B cell (primary cell): Measurements from ENCODE around the gene CEPT1. TPM values are rescaled to one million over a fixed set of nuclear protein-coding genes. Genes with fewer than 3 reads are reported as not detected.

Experiments
- ATAC-seq: fragments of 200-7000 bp; cut with Tn5 transposase; one replicate; pipeline ENCODE4 v1.10.0; 2021; ENCODE audit warnings: low read depth, mild to moderate bottlenecking, moderate number of reproducible peaks, moderate library complexity
- CTCF ChIA-PET: fragments of 350-600 bp; sonication (Branson Sonifier 250); formaldehyde crosslinking; loops from one replicate; lab custom pipeline; 2021; ENCODE audit warnings: antibody characterized with exemption, inconsistent platforms; lab: Charles Lee
- POLR2A ChIA-PET: fragments of 350-600 bp; sonication (Branson Sonifier 250); formaldehyde crosslinking; loops from one replicate; lab custom pipeline; 2021; ENCODE audit warnings: antibody characterized with exemption; lab: Charles Lee
- DNase-seq: peaks from one replicate; pipeline ENCODE4 v3.0.0; 2013
- H2AFZ ChIP-seq: 2 replicates; pipeline ENCODE4 v1.6.1; 2012; ENCODE audit warnings: mild to moderate bottlenecking, low read depth, low read length; ENCODE audit not compliant: insufficient read depth, poor library complexity, severe bottlenecking
- H3K27ac ChIP-seq, 2 donors: 1 replicate in 1 of 2; 2 replicates in 1 of 2; pipeline ENCODE4 v1.5.1; 2012 to 2013; ENCODE audit warnings: low read length in 2 of 2, mild to moderate bottlenecking in 2 of 2, moderate library complexity in 1 of 2
- H3K27me3 ChIP-seq, 4 experiments: fragments of 200-600 bp in 1 of 4; sonication (generic) in 1 of 4; replicated peaks in 1 of 4; 1 replicate in 2 of 4; 2 replicates in 2 of 4; pipeline versions ENCODE4 v1.6.1 to v1.7.0; 2013 to 2016; ENCODE audit warnings: low read length in 3 of 4, mild to moderate bottlenecking in 2 of 4, mixed read lengths in 1 of 4, moderate library complexity in 1 of 4; ENCODE audit not compliant: insufficient read depth in 4 of 4, control insufficient read depth in 3 of 4; ENCODE audit errors: control extremely low read depth in 1 of 4
- H3K36me3 ChIP-seq, 2 experiments: replicated peaks in 1 of 2; 1 replicate in 1 of 2; 2 replicates in 1 of 2; pipeline versions ENCODE4 v1.6.1 to v1.7.1; 2013; ENCODE audit warnings: low read length in 1 of 2; ENCODE audit not compliant: insufficient read depth in 2 of 2, control insufficient read depth in 1 of 2; ENCODE audit errors: control extremely low read depth in 1 of 2, extremely low read depth in 1 of 2
- H3K4me1 ChIP-seq, 2 donors: fragments of 200-600 bp in 1 of 2; sonication (generic) in 1 of 2; 1 replicate in 1 of 2; 2 replicates in 1 of 2; pipeline versions ENCODE4 v1.5.1 to v1.6.1; 2013 to 2017; ENCODE audit warnings: low read length in 2 of 2; ENCODE audit not compliant: control insufficient read depth in 2 of 2, insufficient read depth in 2 of 2
- H3K4me2 ChIP-seq: replicated peaks from 2 replicates; pipeline ENCODE3; 2012; ENCODE audit warnings: mild to moderate bottlenecking, low read depth, low read length; ENCODE audit not compliant: poor library complexity, severe bottlenecking
- H3K4me3 ChIP-seq, 5 experiments: fragments of 200-600 bp in 1 of 5; sonication (generic) in 1 of 5; 1 replicate in 3 of 5; 2 replicates in 2 of 5; pipeline versions ENCODE4 v1.5.1 to v1.7.0; 2011 to 2016; ENCODE audit warnings: low read length in 4 of 5, mild to moderate bottlenecking in 4 of 5, low read depth in 2 of 5, control low read depth in 1 of 5, moderate library complexity in 1 of 5; ENCODE audit not compliant: insufficient read depth in 1 of 5; ENCODE audit errors: control extremely low read depth in 1 of 5, extremely low read depth in 1 of 5
- H3K79me2 ChIP-seq: fragments of 200-600 bp; sonication (generic); one replicate; pipeline ENCODE4 v1.6.0; 2016; ENCODE audit warnings: low read length; ENCODE audit not compliant: control insufficient read depth, insufficient read depth
- H3K9ac ChIP-seq: fragments of 200-600 bp; sonication (generic); 2 replicates; pipeline ENCODE4 v1.6.1; 2017; ENCODE audit warnings: mild to moderate bottlenecking, low read length, moderate library complexity
- H3K9me3 ChIP-seq, 3 donors: one replicate each; pipeline versions ENCODE4 v1.6.1 to v1.7.1; 2013; ENCODE audit warnings: low read length in 2 of 3; ENCODE audit not compliant: control insufficient read depth in 2 of 3, insufficient read depth in 1 of 3; ENCODE audit errors: control extremely low read depth in 1 of 3
- H4K20me1 ChIP-seq: 2 replicates; pipeline ENCODE4 v1.6.0; 2012; ENCODE audit warnings: mild to moderate bottlenecking, low read length; ENCODE audit not compliant: insufficient read depth, control insufficient read depth, poor library complexity, severe bottlenecking
- H3K27ac Mint-ChIP-seq: one replicate; pipeline ENCODE4 v1.8.0; 2021; ENCODE audit warnings: mixed read lengths
- H3K27me3 Mint-ChIP-seq: one replicate; pipeline ENCODE4 v1.8.0; 2021; ENCODE audit warnings: mixed read lengths
- H3K4me1 Mint-ChIP-seq: one replicate; pipeline ENCODE4 v1.8.0; 2021; ENCODE audit warnings: mixed read lengths
- H3K4me3 Mint-ChIP-seq: one replicate; pipeline ENCODE4 v1.8.0; 2021; ENCODE audit warnings: mixed read lengths
- H3K9me3 Mint-ChIP-seq: one replicate; pipeline ENCODE4 v1.8.0; 2022; ENCODE audit warnings: mixed read lengths; ENCODE audit not compliant: insufficient read depth
- CTCF ChIP-seq: fragments of 200-600 bp; IDR thresholded peaks from one replicate; pipeline ENCODE4 v1.8.0; 2022; ENCODE audit warnings: antibody characterized with exemption, mild to moderate bottlenecking
- EZH2 ChIP-seq: IDR thresholded peaks from 2 replicates; pipeline ENCODE4 v1.6.1; 2012; ENCODE audit warnings: borderline replicate concordance, low read depth, mild to moderate bottlenecking, moderate library complexity, low read length; ENCODE audit not compliant: insufficient read depth, poor library complexity, severe bottlenecking
- WGBS: methylation state at CpG from one replicate; pipeline ENCODE4 v1.1.5; 2013; ENCODE audit warnings: missing lambda C conversion rate; ENCODE audit not compliant: insufficient coverage; 5-methylcytosine and 5-hydroxymethylcytosine counted together
- intact Hi-C: fragments of 100-400 bp; cut with micrococcal nuclease; formaldehyde crosslinking; loops from one replicate; pipeline ENCODE4 v1.10.0; 2022
- polyA plus RNA-seq: library from polyadenylated mRNA; depleted of rRNA; stranded (reverse); fragments of >200 nt; gene quantifications from 2 replicates; pipeline ENCODE4 v1.2.3, GENCODE V29; 2012
- total RNA-seq, 2 donors: library from RNA; stranded (reverse); fragments of 120-200 nt in 1 of 2; gene quantifications; 1 replicate in 1 of 2; 2 replicates in 1 of 2; pipeline versions ENCODE4 v1.2.3 to v1.2.4, GENCODE V29; 2013 to 2022

CEPT1 gene
- total and polyA plus RNA-seq, 2 donors (not counting 1 experiment from before 2014, with no cell fraction given): 47.1 to 83.5 TPM

GRCh38 chr1:111162488-111162880 lies 22.5 kb downstream of the CEPT1 start:
- H3K27me3 ChIP-seq: no peaks in the 10 kb centered on the region
- Mint-ChIP-seq H3K9me3 (no peaks in the 10 kb centered on the region), H3K27me3 (no peaks in the 10 kb centered on the region), H3K27ac (peak overlapping the region; percentile 67), H3K4me3 (no peak overlapping the region), H3K4me1 (peaks cover 34% of the 10 kb centered on the region)
- no peak overlapping the region for H3K9ac ChIP-seq
- H3K4me3 ChIP-seq: no peak overlapping the region
- intact Hi-C loops: loop anchor here (5.0 kb wide), 1 partner anchor 35 kb away; no protein-coding TSS in a partner anchor
- peaks cover 12% of the 10 kb centered on the region for H4K20me1 ChIP-seq
- ChIA-PET CTCF (interaction anchor here (1.1 to 1.6 kb wide), 2 partner anchors 61 to 132 kb away, joined by 3 to 4 read pairs; no protein-coding TSS in a partner anchor), POLR2A (no interaction called here)
- WGBS: no CpG with 5 or more reads among the region's 2 CpGs
- no peak overlapping the region for H3K4me2 ChIP-seq
- H3K79me2 ChIP-seq: peaks cover 93% of the 10 kb centered on the region
- DNase-seq (no peak), ATAC-seq (no peak)
- no peak overlapping the region for H2AFZ ChIP-seq
- TF ChIP-seq CTCF: no peak
- peaks cover 13 to 65% of the 10 kb centered on the region in 2 experiments for H3K36me3 ChIP-seq
- peaks cover 0 to 8% of the 10 kb centered on the region in 2 donors for H3K4me1 ChIP-seq
- peak overlapping the region in 1 of 2 donors; percentile 59 for H3K27ac ChIP-seq
- H3K9me3 ChIP-seq: no peaks in the 10 kb centered on the region

GRCh38 chr1:111163363-111163762 lies 23.3 kb downstream of the CEPT1 start:
- no peak for DNase-seq
- WGBS: 100% methylated on average over 1 of the region's 4 CpGs
- H3K27me3 ChIP-seq: no peaks in the 10 kb centered on the region
- H3K27ac ChIP-seq: no peak overlapping the region
- peaks cover 94% of the 10 kb centered on the region for H3K79me2 ChIP-seq
- no peaks in the 10 kb centered on the region for H3K9me3 Mint-ChIP-seq
- POLR2A ChIA-PET: no interaction called here
- no peaks in the 10 kb centered on the region for H3K9me3 ChIP-seq
- H3K4me2 ChIP-seq: no peak overlapping the region
- no peak overlapping the region for H3K9ac ChIP-seq
- peak overlapping the region; percentile 15 for H3K27ac Mint-ChIP-seq
- H4K20me1 ChIP-seq: peaks cover 9% of the 10 kb centered on the region
- no peak for ATAC-seq
- H3K4me1 ChIP-seq: peaks cover 0 to 8% of the 10 kb centered on the region in 2 donors
- peaks cover 34% of the 10 kb centered on the region for H3K4me1 Mint-ChIP-seq
- peaks cover 16 to 69% of the 10 kb centered on the region in 2 experiments for H3K36me3 ChIP-seq
- H3K27me3 Mint-ChIP-seq: no peaks in the 10 kb centered on the region
- no peak for TF ChIP-seq EZH2
- TF ChIP-seq CTCF: no peak
- CTCF ChIA-PET: no interaction called here
- no peak overlapping the region for H3K4me3 Mint-ChIP-seq
- intact Hi-C loops: loop anchor here (5.0 kb wide), 1 partner anchor 36 kb away; no protein-coding TSS in a partner anchor
- H2AFZ ChIP-seq: no peak overlapping the region
- H3K4me3 ChIP-seq: no peak overlapping the region
